Right lobe of liver (tissue), 6 donors: ENCODE data around the gene MCHR1. TPM values are rescaled to one million over a fixed set of nuclear protein-coding genes. Genes with fewer than 3 reads are reported as not detected.
A peak's percentile ranks its signal among the peaks of the same experiment; 100 is the strongest.
"Not testable (repeated sequence)": the region's sequence is repeated elsewhere in the genome, so short reads cannot be mapped to it uniquely, and the experiment has no call there.

Experiments
- ATAC-seq, 4 donors: fragments of 200-7000 bp; cut with Tn5 transposase; one replicate each; pipeline ENCODE4 v1.9.1; 2020; ENCODE audit warnings: mild to moderate bottlenecking in 4 of 4, moderate library complexity in 4 of 4
- DNase-seq, 3 donors: peaks; one replicate each; pipeline ENCODE4 v3.0.0-alpha.2; 2020
- H3K27ac ChIP-seq, 3 donors: fragments of 200-600 bp; one replicate each; pipeline ENCODE4 v1.8.0; 2022
- H3K27me3 ChIP-seq, 2 donors: fragments of 200-600 bp; one replicate each; pipeline ENCODE4 v1.8.0; 2022
- H3K36me3 ChIP-seq, 4 donors: fragments of 200-600 bp; sonication (generic) in 1 of 4; one replicate each; pipeline versions ENCODE4 v1.5.1 to v1.8.0; 2017 to 2022; ENCODE audit warnings: control low read depth in 1 of 4
- H3K4me1 ChIP-seq, 4 donors: fragments of 200-600 bp; sonication (generic) in 1 of 4; one replicate each; pipeline versions ENCODE4 v1.5.1 to v1.8.0; 2017 to 2022; ENCODE audit warnings: control low read depth in 1 of 4
- H3K4me3 ChIP-seq, 3 donors: fragments of 200-600 bp; one replicate each; pipeline ENCODE4 v1.8.0; 2022
- H3K9me3 ChIP-seq, 4 donors: fragments of 200-600 bp; sonication (generic) in 1 of 4; one replicate each; pipeline versions ENCODE4 v1.5.1 to v1.8.0; 2017 to 2022; ENCODE audit warnings: control low read depth in 1 of 4
- POLR2A ChIP-seq: fragments of 450-650 bp; IDR thresholded peaks from one replicate; pipeline ENCODE4 v1.6.1; 2017; ENCODE audit warnings: antibody characterized with exemption, mild to moderate bottlenecking
- WGBS: methylation state at CpG from one replicate; pipeline ENCODE4 v1.1.6; 2018; ENCODE audit warnings: low coverage, low lambda C conversion rate; ENCODE audit not compliant: insufficient coverage; ENCODE audit errors: missing lambda C conversion rate; 5-methylcytosine and 5-hydroxymethylcytosine counted together
- intact Hi-C, 2 donors: fragments of 100-400 bp; cut with DNase I; formaldehyde crosslinking; loops; one replicate each; pipeline versions ENCODE4 v1.11.2 to v1.14.1; 2022
- total RNA-seq, 6 experiments: library from RNA; depleted of rRNA in 2 of 6; stranded (reverse); fragments of >200 nt in 2 of 6; fragmentation: NEBNext Ultra II Directional in 3 of 6; extraction: Animal tissue kit (Norgen Biotek cat#: 25700) in 3 of 6; gene quantifications; one replicate each; pipeline versions ENCODE4 v1.1.0 to v1.2.4, GENCODE V29; 2016 to 2023
- TF ChIP-seq, protein P1 (sequence below), 4 donors: fragments of 200-600 bp in 3 of 4; fragments of 450-650 bp in 1 of 4; IDR thresholded peaks; one replicate each; pipeline versions ENCODE4 v1.5.1 to v1.8.0; 2016 to 2022; ENCODE audit warnings: antibody characterized with exemption in 4 of 4, mild to moderate bottlenecking in 2 of 4
- donor health status: DM: no; HTN: yes; CAD: no.
- donor health status: DM: no; HTN: no; CAD: no.
- donor health status: DM: no; HTN: no; CAD: no.
- donor health status: DM: no; HTN: yes; CAD: no.
- donor health status: DM: no; HTN: yes; CAD: no.

MCHR1 gene
- total RNA-seq, 6 experiments from 2014 or later, result 1.1 to 3.7 (median 1.9) TPM

GRCh38 chr22:40673017-40673416 lies 6.3 kb upstream of the MCHR1 start:
- DNase-seq (no peak), ATAC-seq (peak in 3 of 4 donors; percentile 19 to 31 (median 25))
- intact Hi-C loops, result no loop called here
- Histone ChIP-seq H3K27ac (peak overlapping the region in 2 of 3 donors; percentile 25 to 44), H3K9me3 (no peaks in the 10 kb centered on the region), H3K27me3 (no peaks in the 10 kb centered on the region), H3K4me1 (peaks cover 0 to 9% (median 4%) of the 10 kb centered on the region in 4 donors), H3K4me3 (no peak overlapping the region), H3K36me3 (no peaks in the 10 kb centered on the region)
- WGBS, result 77% methylated on average over 3 of the region's 4 CpGs
- TF ChIP-seq, protein P1, sequence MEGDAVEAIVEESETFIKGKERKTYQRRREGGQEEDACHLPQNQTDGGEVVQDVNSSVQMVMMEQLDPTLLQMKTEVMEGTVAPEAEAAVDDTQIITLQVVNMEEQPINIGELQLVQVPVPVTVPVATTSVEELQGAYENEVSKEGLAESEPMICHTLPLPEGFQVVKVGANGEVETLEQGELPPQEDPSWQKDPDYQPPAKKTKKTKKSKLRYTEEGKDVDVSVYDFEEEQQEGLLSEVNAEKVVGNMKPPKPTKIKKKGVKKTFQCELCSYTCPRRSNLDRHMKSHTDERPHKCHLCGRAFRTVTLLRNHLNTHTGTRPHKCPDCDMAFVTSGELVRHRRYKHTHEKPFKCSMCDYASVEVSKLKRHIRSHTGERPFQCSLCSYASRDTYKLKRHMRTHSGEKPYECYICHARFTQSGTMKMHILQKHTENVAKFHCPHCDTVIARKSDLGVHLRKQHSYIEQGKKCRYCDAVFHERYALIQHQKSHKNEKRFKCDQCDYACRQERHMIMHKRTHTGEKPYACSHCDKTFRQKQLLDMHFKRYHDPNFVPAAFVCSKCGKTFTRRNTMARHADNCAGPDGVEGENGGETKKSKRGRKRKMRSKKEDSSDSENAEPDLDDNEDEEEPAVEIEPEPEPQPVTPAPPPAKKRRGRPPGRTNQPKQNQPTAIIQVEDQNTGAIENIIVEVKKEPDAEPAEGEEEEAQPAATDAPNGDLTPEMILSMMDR (IDR thresholded peaks at IDR 0.05), result no peak
- no peak for TF ChIP-seq POLR2A

GRCh38 chr22:40674274-40674673 lies 5.0 kb upstream of the MCHR1 start:
- intact Hi-C loops, result no loop called here
- TF ChIP-seq, protein P1 (IDR thresholded peaks at IDR 0.05), result no peak
- no peak for TF ChIP-seq POLR2A
- Histone ChIP-seq H3K9me3 (no peaks in the 10 kb centered on the region), H3K27ac (no peak overlapping the region), H3K4me1 (peaks cover 0 to 20% (median 10%) of the 10 kb centered on the region in 4 donors), H3K4me3 (no peak overlapping the region), H3K36me3 (no peaks in the 10 kb centered on the region), H3K27me3 (no peaks in the 10 kb centered on the region)
- WGBS, result 92% methylated on average over 2 of the region's 4 CpGs
- DNase-seq (no peak), ATAC-seq (no peak)

GRCh38 chr22:40676166-40676565 lies 3.1 kb upstream of the MCHR1 start:
- H3K27me3 ChIP-seq, DNase-seq, H3K36me3 ChIP-seq, H3K4me3 ChIP-seq, ATAC-seq, intact Hi-C loops, H3K9me3 ChIP-seq: not testable (repeated sequence)
- peaks cover 0 to 31% (median 15%) of the 10 kb centered on the region in 4 donors for H3K4me1 ChIP-seq
- 93% methylated on average over 3 of the region's 4 CpGs for WGBS
- H3K27ac ChIP-seq, result peak overlapping the region; percentile 3 to 22 (median 6)

- H3K9me3 ChIP-seq, result no peaks in the 10 kb centered on the region
Measured at GRCh38 chr22:40676644-40677043, 2.6 kb upstream of the MCHR1 start.

GRCh38 chr22:40678493-40679248 lies 613 bp upstream of the MCHR1 start:
- peak overlapping the region in 2 of 3 donors; percentile 35 to 51 for H3K4me3 ChIP-seq
- H3K4me1 ChIP-seq, result peaks cover 0 to 46% (median 18%) of the 10 kb centered on the region in 4 donors
- TF ChIP-seq POLR2A, result no peak
- TF ChIP-seq, protein P1 (IDR thresholded peaks at IDR 0.05), result no peak
- H3K9me3 ChIP-seq, result no peaks in the 10 kb centered on the region
- no peaks in the 10 kb centered on the region for H3K27me3 ChIP-seq
- no peaks in the 10 kb centered on the region for H3K36me3 ChIP-seq
- DNase-seq, result peak; percentile 83 to 94 (median 94)
- WGBS, result 24% methylated on average over 9 of the region's 14 CpGs
- intact Hi-C loops, result no loop called here
- H3K27ac ChIP-seq, result peak overlapping the region; percentile 53 to 87 (median 71)
- ATAC-seq, result peak; percentile 77 to 88 (median 84)

More at GRCh38 chr22:40676644-40677043, 2.6 kb upstream of the MCHR1 start:
- H3K4me3 ChIP-seq, result no peak overlapping the region
- no peak for TF ChIP-seq POLR2A
- TF ChIP-seq, protein P1 (IDR thresholded peaks at IDR 0.05), result no peak
- WGBS, result 80% methylated on average over 2 of the region's 3 CpGs
- peaks cover 0 to 31% (median 15%) of the 10 kb centered on the region in 4 donors for H3K4me1 ChIP-seq
- H3K27me3 ChIP-seq, result no peaks in the 10 kb centered on the region
- ATAC-seq (no peak), DNase-seq (no peak)
- no peaks in the 10 kb centered on the region for H3K36me3 ChIP-seq
- intact Hi-C loops, result no loop called here
- H3K27ac ChIP-seq, result peak overlapping the region; percentile 3 to 22 (median 6)
